ENCODE data around the gene ZBTB1.

ZBTB1 gene, protein sequence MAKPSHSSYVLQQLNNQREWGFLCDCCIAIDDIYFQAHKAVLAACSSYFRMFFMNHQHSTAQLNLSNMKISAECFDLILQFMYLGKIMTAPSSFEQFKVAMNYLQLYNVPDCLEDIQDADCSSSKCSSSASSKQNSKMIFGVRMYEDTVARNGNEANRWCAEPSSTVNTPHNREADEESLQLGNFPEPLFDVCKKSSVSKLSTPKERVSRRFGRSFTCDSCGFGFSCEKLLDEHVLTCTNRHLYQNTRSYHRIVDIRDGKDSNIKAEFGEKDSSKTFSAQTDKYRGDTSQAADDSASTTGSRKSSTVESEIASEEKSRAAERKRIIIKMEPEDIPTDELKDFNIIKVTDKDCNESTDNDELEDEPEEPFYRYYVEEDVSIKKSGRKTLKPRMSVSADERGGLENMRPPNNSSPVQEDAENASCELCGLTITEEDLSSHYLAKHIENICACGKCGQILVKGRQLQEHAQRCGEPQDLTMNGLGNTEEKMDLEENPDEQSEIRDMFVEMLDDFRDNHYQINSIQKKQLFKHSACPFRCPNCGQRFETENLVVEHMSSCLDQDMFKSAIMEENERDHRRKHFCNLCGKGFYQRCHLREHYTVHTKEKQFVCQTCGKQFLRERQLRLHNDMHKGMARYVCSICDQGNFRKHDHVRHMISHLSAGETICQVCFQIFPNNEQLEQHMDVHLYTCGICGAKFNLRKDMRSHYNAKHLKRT

DNA sequence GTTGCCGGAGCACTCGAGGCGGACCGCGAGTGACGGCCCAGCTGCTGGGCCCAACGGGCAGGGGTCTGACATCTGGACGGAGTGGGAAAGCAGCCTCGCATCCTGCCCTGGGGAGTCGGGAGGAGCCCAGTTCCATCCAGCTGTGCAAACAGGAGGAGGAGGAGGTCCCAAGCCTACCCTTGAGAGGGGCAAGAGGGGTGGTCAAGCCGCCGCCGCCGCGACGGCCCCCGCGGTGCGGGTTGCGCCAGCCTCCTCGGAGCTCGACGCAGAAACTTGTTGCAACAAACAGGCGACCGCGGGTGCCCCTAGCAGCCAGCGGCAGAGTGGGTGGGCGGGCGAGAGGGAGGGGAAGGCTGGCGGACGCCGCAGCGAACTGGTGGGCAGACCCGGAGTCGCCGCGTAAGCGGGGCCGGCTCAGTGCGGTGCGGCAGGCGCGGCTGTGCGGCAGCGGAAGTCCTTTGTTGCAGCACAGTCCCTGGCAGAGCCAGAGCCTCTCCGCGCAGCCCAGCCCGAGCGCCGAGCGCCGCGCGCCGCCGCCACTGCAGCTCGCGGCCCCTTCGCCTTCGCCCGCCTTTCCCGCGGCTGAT is at the start of gene ZBTB1:
TSS of gene ZBTB1 (plus strand) at position 461 of the 587 bp plus-strand sequence. CDS start 16,735 bp downstream, outside the sequence.
- peak; percentile 78 for DNase-seq

DNA sequence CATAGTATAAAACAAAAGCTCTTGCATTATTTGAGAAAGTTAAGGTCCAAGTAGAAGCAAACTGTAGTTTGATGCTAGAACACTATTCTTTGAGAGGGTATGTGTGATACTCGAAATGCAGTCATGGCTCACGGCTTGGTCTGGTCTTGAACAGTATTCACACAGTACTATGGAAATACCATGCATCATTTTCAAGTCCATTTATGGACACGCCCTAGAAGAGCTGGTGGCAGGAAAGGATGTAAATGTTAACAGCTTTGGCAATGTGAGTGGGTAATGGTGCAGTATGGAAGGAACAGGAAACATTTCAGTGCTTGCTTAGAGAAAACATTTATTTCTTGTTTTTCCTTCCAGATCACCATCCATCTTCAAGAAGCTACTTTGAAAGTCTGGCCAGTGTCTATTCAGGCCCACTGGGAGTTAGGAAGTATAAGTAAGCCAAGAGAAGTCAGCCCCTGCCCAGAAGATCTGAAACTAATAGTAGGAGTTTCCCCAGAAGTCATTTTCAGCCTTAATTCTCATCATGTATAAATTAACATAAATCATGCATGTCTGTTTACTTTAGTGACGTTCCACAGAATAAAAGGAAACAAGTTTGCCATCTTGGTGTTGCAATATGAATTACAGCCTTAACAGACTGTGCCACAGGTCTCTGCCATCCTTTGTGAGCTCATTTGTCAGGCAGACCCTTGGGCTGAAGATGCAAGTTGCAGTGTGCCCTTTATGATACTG is 45.0 kb upstream of the ZBTB1 start:
- DNase-seq, result no peak

DNA sequence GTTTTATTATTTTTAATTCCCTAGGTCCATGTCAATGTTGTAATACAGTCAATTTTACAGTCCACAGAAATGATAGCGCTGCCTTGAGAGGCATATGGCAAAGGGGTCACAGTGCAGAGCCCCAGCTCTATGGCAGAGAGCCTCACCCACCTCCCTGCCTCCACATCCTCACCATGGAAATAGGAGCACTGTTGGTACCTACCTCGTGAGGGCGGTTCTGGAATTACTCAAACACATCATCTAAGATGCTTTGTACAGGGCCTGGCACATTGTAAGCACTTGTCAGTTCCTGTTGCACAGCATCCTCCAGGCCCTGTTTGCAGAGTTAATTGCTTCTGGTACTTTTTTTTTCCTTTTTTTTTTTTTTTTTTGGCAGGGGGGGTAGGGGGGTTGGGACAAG is 43.3 kb upstream of the ZBTB1 start:
- DNase-seq, result no peak

DNA sequence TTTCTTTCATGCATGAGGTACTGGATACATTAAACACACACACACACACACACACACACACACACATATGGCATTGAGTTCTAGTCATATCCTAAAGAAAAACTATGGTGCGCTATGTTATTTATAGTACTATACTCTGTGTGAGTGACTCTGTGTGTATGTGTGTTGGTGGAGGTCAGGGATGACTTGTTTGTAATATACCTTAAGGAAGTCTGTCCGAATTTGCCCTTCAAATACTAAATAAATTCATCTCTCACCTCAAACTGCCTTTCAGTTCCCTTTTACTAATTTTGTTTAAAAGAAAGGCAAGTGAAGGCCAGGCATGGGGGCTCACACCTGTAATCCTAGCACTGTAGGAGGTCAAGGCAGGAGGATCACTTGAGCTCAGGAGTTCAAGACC is 41.4 kb upstream of the ZBTB1 start:
- DNase-seq, result no peak

DNA sequence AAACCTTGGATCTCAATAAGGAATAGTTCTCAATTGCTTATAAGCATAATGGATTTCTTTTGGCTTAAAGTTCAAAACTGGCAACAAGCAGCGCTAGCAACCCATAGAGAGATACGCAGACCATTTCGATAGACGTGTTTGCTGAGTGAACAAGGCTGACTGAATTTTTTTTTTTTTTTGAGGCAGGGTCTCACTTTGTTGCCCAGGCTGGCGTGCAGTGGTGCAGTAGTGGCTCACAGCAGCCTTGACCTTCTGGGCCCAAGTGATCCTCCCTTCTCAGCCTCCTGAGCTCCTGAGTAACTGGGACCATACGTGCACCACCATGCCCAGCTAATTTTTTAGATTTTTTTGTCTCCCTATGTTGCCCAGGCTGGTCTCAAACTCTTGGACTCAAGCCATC is 40.7 kb upstream of the ZBTB1 start:
- no peak for DNase-seq

DNA sequence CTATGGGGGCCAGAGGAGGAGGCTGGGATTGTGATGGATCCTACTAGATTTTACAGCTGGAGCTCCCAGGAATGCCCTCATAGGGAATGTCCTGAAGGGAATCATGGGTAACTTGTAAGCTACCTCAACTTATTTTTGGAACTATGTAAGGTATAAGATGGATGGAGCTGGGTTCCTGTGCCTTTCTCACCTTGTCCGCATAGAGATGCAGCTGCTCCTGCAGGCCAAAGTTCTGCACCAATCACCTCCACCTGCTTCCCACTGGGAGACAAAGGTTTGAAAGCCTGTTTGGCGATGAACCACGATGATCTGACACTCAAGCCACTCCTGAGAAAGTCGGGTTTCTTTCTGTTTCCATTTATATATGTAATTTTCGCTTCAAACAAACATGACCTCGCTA is 39.9 kb upstream of the ZBTB1 start:
- no peak for DNase-seq

DNA sequence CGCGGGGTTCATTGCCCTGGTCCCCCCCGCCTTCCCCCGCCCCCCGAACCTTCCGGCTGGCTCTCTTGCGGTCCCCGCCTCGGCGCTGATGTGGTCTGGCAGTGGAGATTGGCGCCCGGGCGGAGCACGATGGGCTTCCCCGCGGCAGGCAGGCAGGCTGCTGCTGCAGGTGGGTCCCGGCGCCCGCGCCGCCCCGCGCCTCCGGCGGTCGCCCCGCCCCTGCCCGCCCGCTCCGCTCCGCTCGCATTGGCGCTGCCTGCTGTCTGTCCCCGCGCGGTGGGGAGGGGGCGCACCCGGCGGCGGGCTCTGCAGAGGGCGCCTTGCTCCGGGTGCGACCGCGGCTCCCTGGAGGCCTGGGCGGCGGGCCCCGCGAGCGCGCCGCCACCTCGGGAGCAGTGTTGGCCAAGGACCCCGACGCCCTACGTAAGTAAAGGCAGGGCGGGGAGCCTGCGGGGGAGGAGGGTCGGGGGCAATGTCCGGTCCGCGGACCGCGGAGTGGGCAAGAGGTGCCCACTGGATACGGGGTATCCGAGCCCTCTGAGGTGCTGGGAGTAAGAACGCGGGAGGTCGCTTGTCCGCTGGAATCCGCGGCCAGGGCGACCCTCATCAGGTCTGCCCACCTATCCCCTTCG is 39.3 kb upstream of the ZBTB1 start, which contains the start of gene AKAP5:
TSS of gene AKAP5 (plus strand) at position 309 of the 632 bp plus-strand sequence. CDS start 2,896 bp downstream, outside the sequence.
- DNase-seq, result no peak

DNA sequence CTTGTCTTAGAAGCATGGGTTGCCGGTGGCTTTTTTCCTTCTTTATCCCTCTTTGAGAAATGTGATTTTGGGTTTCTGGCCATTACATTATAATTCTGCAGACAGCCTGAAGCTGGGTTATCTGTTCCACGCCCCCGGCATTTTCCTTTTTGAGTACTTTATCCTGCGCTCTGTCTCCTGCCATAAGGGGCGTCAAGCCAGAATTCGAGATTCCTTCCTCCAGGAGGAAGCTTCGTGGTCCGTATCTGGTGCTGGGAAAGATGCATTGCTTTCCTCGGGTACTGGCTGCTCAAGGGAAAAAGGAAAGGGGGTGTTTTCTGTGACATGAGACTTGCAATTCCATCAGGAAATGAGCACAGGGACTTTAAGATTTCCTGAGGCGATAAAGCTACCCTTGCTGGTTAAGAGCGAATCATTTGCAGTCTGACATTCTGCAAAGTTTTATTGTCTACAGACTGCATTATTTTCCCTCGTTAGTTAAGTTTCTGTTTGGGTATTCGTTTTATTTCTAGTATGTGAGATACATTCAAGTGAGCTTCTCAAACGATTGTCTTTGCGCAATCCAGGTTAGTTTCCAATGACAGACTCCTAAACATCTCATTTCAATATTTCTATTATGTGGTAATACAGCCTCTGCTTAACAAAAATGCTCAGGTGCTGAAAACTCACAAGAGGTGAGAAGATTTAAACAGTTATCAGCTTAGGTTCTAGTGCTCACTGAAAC is 38.6 kb upstream of the ZBTB1 start:
- DNase-seq, result peak; percentile 43

DNA sequence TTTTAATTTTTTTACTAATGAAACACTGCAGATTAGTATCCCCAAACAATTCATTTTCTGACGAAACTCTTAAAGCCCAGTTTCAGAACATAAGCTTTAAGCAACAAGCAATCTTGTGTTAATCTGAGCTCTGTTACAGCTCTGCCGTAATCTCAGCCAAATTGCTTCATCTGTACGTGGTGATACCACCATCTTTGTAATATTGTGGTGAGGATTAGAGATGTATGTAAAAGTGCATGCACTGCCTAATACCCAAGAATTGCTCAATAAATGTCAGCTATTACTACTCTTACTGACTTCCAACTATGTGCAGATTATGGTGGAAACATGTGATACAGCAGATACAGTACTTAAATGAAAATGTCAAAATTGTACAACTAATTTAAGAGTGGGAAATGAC is 37.5 kb upstream of the ZBTB1 start:
- no peak for DNase-seq

DNA sequence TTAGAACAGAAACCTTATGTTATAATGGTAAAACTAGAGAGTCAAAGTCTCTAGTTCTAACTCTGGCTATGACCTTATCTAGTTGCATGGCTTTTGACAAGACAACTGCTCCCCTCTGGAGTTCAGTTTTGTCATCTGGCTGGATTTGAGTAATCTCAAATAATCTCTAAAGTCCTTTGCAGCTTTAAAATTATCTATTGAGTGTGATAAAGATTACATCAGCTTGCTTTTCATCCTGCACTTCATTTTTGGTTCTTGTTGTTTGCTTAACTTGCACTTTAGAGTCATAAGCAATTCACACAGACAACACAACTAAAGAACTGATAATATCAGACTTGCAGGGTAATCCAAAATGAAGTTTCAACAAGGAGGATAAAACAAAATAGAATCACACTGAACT is 37.0 kb upstream of the ZBTB1 start:
- DNase-seq, result no peak

DNA sequence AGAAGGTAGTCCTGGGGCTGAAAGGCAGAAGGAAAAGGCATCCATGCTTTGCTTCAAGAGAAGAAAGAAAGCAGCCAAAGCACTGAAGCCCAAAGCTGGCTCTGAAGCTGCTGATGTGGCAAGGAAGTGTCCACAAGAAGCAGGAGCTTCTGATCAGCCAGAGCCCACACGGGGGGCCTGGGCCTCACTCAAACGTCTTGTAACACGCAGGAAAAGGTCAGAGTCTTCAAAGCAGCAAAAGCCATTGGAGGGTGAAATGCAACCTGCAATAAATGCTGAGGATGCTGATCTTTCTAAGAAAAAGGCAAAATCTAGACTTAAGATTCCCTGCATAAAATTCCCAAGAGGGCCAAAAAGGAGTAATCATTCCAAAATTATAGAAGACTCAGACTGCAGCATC is 36.1 kb upstream of the ZBTB1 start:
- no peak for DNase-seq

DNA sequence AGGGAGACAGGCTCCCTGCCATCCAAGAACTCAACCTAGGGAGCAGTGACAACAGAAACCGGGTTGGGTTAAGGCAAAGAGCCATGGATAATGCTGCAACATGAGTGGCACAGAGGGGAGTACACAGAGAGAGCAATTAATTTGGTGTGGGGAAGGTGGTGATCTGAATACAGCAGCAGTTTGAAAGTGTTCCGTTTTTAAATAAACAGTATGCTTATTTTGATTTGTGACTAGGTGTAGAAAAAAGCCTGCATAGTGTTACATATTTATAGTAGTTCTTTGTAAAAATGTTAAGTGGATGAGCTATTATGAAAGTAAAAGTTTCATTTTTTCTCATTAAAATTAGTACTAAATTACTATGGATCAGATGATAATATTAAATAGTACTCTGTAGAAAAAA is 30.5 kb upstream of the ZBTB1 start:
- no peak for DNase-seq

DNA sequence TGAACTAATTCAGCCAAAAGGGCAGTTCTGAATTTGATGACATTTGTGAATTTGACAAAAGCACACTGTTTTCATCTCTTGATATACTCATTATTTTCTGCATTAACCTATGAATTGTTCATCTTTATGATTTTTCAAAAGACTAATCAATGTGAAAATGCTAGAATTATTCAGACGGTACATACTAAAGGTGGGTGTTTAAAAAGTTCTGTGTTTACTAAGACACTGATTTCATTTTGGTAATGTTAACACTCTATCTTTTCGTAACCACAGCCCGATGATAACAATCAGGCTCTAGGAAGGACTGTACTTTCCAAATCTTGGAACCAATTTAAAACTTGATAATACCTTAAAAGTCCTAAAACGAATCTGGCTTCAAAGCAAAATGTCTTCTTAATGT is 29.9 kb upstream of the ZBTB1 start:
- no peak for DNase-seq

DNA sequence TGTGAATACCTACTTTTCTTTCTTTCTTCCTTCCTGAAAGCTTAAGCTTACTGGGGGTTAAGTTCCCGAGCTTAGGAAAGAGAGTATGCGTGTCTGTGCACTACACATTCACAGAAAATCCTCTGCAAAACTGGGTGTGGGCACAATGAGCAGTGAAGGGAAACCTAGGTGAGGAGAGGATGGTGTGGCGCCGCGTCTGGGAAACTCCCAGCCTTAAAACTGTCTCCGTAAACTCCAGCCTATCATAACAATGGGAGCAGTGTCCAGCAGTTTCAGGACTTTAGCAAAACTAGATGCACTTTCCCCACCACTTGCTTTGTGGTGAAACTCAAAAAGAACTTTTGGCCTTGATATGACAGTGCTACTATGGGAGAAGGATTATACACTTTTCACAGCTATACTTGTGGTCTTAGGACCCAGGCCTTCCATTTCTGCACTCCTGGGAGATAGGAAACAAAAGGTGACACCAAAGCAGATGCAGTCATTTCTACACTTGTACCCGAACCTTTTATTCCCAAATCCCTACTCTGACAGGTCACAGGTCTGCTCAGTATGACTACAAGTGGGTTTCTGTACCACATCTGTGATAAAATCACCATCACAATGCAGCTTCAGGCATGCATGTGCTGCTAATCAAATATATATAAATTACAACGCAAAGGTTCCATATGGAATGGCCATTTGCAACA is 28.8 kb upstream of the ZBTB1 start:
- DNase-seq, result no peak

DNA sequence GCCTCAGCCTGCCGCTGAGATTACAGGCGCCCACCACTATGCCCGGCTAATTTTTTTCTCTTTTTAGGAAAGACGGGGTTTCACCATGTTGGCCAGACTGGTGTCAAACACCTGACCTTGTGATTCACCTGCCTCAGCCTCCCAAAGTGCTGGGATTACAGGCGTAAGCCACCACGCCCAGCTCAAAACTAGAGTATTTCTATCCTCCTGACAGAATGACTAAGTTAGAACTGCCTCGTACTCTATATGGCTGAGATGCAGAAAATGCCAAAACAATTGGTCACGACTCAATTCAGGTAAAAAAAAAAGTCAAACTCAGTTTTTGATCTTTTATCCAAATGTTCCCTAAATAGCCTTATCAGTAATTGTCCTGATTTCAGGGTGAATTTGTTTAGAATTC is 28.1 kb upstream of the ZBTB1 start:
- no peak for DNase-seq

DNA sequence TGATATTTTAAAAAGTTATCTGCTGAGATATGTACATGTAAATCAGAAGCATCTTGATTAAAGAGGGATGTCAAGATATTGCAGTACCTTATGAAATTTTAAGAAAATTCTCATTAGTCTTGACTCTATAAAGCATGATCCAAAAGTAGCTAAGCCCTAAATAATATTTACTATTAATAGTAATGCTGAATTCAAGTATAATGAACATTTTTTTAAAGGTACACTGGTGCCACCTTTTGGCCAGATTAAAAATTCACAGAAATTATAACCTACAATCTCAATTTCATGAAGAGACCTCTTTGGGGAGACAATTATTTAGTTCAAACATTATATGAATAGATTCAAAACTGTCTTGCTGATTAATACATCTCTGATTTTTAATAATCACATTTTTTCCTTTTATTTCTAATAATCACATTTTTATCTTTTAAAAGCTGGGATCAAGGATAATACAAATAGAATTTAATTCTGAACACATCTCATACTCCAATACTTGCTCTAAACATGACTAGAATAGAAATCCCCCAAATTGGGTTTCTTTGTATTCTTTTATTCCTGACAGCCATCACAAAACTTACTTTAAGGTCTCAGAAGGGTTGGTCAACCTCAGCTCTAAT is 25.8 kb upstream of the ZBTB1 start:
- DNase-seq, result no peak

DNA sequence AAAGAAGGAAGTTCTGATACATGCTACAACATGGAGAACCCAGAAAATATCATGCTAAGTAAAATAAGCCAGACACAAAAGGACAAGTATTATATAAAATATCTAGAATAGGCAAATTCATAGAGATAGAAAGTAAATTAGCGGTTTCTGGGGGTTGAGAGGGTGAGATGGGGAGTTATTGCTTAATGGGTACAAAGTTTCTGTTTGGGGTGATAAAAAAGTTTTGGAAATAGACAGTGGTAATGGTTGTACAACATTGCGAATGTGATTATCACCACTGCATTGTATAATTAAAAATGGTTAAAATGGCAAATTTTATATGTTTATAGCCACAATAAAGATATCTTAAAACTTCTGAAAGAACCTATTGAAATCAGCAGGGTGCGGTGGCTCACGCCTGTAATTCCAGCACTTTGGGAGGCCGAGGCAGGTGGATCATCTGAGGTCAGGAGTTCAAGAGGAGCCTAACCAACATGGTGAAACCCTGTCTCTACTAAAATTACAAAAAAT is 15.9 kb upstream of the ZBTB1 start:
- DNase-seq, result no peak

DNA sequence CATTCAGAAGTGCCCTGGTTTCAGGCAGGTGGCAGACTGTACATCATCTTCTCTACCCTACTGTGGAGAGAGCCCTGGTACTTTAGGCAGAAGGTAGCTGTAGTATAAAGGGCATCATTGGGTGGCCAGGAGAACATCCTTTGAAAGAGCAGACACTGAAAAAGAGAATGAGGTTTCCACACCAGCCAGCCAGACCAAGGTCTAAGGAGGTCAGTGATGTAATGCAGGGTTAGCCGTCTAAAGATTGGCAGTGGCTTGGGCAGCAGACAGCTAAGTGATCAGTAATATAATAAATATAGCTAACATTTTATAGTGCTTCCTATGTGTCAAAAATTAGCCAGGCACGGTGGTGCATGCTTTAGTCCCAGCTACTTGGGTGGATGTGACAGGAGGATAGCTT is 12.9 kb upstream of the ZBTB1 start:
- no peak for DNase-seq

DNA sequence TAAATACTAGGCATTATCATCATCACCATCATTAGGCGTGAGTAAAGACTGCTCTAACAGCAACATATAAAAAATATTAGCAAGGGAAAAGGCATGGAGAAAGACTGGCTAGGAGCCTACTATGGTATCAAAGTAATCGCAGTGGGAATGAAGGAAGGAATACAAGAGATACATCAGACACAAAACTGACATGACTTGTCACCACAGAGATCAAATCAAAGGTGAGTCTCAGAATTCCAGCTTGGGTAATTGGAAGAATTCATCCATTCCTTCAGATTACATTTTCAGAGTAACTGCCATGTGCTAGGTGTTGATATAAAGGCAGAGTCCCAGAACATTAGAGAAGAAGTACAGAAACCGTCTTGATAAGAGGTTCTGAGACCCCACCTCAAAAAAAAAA is 11.1 kb upstream of the ZBTB1 start:
- DNase-seq, result no peak

DNA sequence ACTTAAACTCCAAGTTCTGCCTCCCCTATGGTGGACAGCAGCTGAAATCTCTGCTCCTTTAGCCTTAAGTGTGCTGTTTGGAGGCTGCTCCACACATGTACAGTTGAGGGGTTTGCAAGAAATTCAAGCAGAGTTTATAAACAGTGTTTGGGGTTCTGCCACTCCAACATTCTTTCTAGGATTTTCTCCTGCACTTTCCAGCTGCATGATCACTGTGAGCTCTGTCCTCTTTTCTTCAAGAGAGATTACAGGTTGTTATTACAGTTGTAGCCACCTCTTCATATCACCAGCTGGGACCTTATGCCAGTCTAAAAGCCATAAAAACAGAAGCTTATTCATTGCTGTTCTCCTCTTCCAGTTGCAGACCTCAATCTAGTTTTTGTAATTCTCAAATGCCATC is 9.3 kb upstream of the ZBTB1 start:
- DNase-seq, result no peak

DNA sequence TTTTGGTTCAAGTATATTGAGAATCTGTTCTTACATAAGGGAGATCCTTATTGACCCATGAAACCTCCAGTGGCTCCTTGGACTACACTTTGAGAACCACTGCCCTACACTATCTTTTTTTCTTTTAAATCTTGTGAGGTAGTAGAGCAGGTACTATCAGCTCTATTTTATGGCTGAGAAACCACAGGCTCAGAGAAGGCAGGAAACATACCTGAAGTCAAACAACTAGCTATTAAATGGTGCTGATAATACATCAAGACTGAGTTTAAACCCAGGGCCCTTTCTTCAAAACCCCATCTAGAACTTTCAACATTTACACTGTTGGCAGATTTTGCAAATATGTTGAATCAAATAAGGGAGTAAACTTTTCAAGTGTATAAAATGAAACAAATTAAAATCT is 7.8 kb upstream of the ZBTB1 start:
- DNase-seq, result no peak

Data from HCEC 1CT (cell line).